Mucosa of stomach (tissue), 1 donor: Measurements from ENCODE around the gene OTOS.

Source experiments
- H3K27me3 ChIP-seq: one replicate; pipeline ENCODE4 v1.7.0; 2013; ENCODE audit warnings: mild to moderate bottlenecking, low read length; ENCODE audit not compliant: control insufficient read depth, insufficient read depth
- H3K36me3 ChIP-seq: one replicate; pipeline ENCODE4 v1.7.0; 2013; ENCODE audit warnings: low read length; ENCODE audit not compliant: control insufficient read depth, insufficient read depth
- H3K4me1 ChIP-seq: one replicate; pipeline ENCODE4 v1.7.0; 2013; ENCODE audit warnings: mild to moderate bottlenecking, low read length; ENCODE audit not compliant: control insufficient read depth, insufficient read depth
- H3K4me3 ChIP-seq: one replicate; pipeline ENCODE4 v1.7.0; 2013; ENCODE audit warnings: low read length
- H3K9ac ChIP-seq: one replicate; pipeline ENCODE4 v1.7.0; 2013; ENCODE audit warnings: mild to moderate bottlenecking, low read length, moderate library complexity
- H3K9me3 ChIP-seq: one replicate; pipeline ENCODE4 v1.7.0; 2013; ENCODE audit warnings: mild to moderate bottlenecking, low read length, moderate library complexity; ENCODE audit not compliant: control insufficient read depth
- donor health status: Pancreatic carcinoma.

The OTOS gene

GRCh38 chr2:240140511-240140910 lies at the start of gene OTOS:
OTOS (minus strand) TSS chr2:240140658; CDS start chr2:240140326, 332 bp downstream.
- Histone ChIP-seq H3K4me1 (peaks cover 1% of the 10 kb centered on the region), H3K9ac (no peak within 1 kb of the TSS), H3K4me3 (no peak within 1 kb of the TSS), H3K27me3 (peaks cover 18% of the 10 kb centered on the region), H3K36me3 (no peaks in the 10 kb centered on the region), H3K9me3 (no peaks in the 10 kb centered on the region)

GRCh38 chr2:240189686-240190085 lies 49.2 kb upstream of the OTOS start:
- no peaks in the 10 kb centered on the region for H3K36me3 ChIP-seq
- peaks cover 4% of the 10 kb centered on the region for H3K27me3 ChIP-seq
- no peaks in the 10 kb centered on the region for H3K4me1 ChIP-seq
- H3K9ac ChIP-seq = no peak overlapping the region
- H3K4me3 ChIP-seq = no peak overlapping the region
- H3K9me3 ChIP-seq = no peaks in the 10 kb centered on the region

- H3K9me3 ChIP-seq = no peaks in the 10 kb centered on the region
- no peaks in the 10 kb centered on the region for H3K4me1 ChIP-seq
- no peak overlapping the region for H3K9ac ChIP-seq
- H3K4me3 ChIP-seq = no peak overlapping the region
- H3K36me3 ChIP-seq = no peaks in the 10 kb centered on the region
- peaks cover 6% of the 10 kb centered on the region for H3K27me3 ChIP-seq
Observed at GRCh38 chr2:240187989-240188590, 47.6 kb upstream of the OTOS start.

GRCh38 chr2:240186191-240186725 lies 45.8 kb upstream of the OTOS start:
- Histone ChIP-seq H3K27me3 (peaks cover 6% of the 10 kb centered on the region), H3K4me1 (no peaks in the 10 kb centered on the region), H3K9me3 (no peaks in the 10 kb centered on the region), H3K9ac (no peak overlapping the region), H3K36me3 (no peaks in the 10 kb centered on the region), H3K4me3 (no peak overlapping the region)

GRCh38 chr2:240184656-240185055 lies 44.2 kb upstream of the OTOS start:
- Histone ChIP-seq H3K9me3 (no peaks in the 10 kb centered on the region), H3K9ac (no peak overlapping the region), H3K36me3 (no peaks in the 10 kb centered on the region), H3K4me1 (no peaks in the 10 kb centered on the region), H3K27me3 (peaks cover 5% of the 10 kb centered on the region), H3K4me3 (no peak overlapping the region)

GRCh38 chr2:240183875-240184590 lies 43.6 kb upstream of the OTOS start:
- peaks cover 3% of the 10 kb centered on the region for H3K27me3 ChIP-seq
- no peak overlapping the region for H3K4me3 ChIP-seq
- no peaks in the 10 kb centered on the region for H3K9me3 ChIP-seq
- no peak overlapping the region for H3K9ac ChIP-seq
- H3K4me1 ChIP-seq = no peaks in the 10 kb centered on the region
- H3K36me3 ChIP-seq = no peaks in the 10 kb centered on the region

- no peaks in the 10 kb centered on the region for H3K36me3 ChIP-seq
- H3K9me3 ChIP-seq = no peaks in the 10 kb centered on the region
- no peak overlapping the region for H3K4me3 ChIP-seq
- peaks cover 8% of the 10 kb centered on the region for H3K27me3 ChIP-seq
- H3K9ac ChIP-seq = no peak overlapping the region
- no peaks in the 10 kb centered on the region for H3K4me1 ChIP-seq
Observed at GRCh38 chr2:240183006-240183874, 42.8 kb upstream of the OTOS start.

- Histone ChIP-seq H3K27me3 (peaks cover 14% of the 10 kb centered on the region), H3K4me1 (no peaks in the 10 kb centered on the region), H3K36me3 (no peaks in the 10 kb centered on the region), H3K9me3 (no peaks in the 10 kb centered on the region), H3K4me3 (no peak overlapping the region), H3K9ac (no peak overlapping the region)
Observed at GRCh38 chr2:240182476-240182875, 42.0 kb upstream of the OTOS start.

- Histone ChIP-seq H3K4me3 (no peak overlapping the region), H3K36me3 (no peaks in the 10 kb centered on the region), H3K9ac (no peak overlapping the region), H3K4me1 (no peaks in the 10 kb centered on the region), H3K9me3 (no peaks in the 10 kb centered on the region), H3K27me3 (peaks cover 14% of the 10 kb centered on the region)
Observed at GRCh38 chr2:240182001-240182400, 41.5 kb upstream of the OTOS start.

- Histone ChIP-seq H3K36me3 (no peaks in the 10 kb centered on the region), H3K4me1 (no peaks in the 10 kb centered on the region), H3K27me3 (peaks cover 14% of the 10 kb centered on the region), H3K9me3 (no peaks in the 10 kb centered on the region), H3K9ac (no peak overlapping the region), H3K4me3 (no peak overlapping the region)
Observed at GRCh38 chr2:240179941-240180666, 39.6 kb upstream of the OTOS start.

- Histone ChIP-seq H3K36me3 (no peaks in the 10 kb centered on the region), H3K4me3 (no peak overlapping the region), H3K9me3 (no peaks in the 10 kb centered on the region), H3K9ac (no peak overlapping the region), H3K4me1 (no peaks in the 10 kb centered on the region), H3K27me3 (peaks cover 16% of the 10 kb centered on the region)
Observed at GRCh38 chr2:240179186-240179815, 38.8 kb upstream of the OTOS start.
